Measurements from ENCODE around the gene MFRP.

GRCh38 chr11:119365071-119365591 lies 18.6 kb upstream of the MFRP start:
- TF ChIP-seq CTCF (IDR thresholded peaks at IDR 0.05) = no peak
- TF ChIP-seq POLR2A (IDR thresholded peaks at IDR 0.05) = no peak

All from thyroid gland (tissue), 4 donors.